Suprapubic skin (tissue), 4 donors: ENCODE data around the gene CDH13.

ENCODE experiments used
- CTCF ChIP-seq, 2 donors: fragments of 200-600 bp in 1 of 2; fragments of 450-650 bp in 1 of 2; sonication (generic) in 1 of 2; IDR thresholded peaks; one replicate each; pipeline ENCODE4 v1.5.1; 2016 to 2019; ENCODE audit warnings: antibody characterized with exemption in 2 of 2, mild to moderate bottlenecking in 1 of 2, moderate library complexity in 1 of 2
- POLR2A ChIP-seq, 2 donors: fragments of 450-650 bp; IDR thresholded peaks; one replicate each; pipeline ENCODE4 v1.6.1; 2017; ENCODE audit warnings: antibody characterized with exemption in 2 of 2, mild to moderate bottlenecking in 2 of 2, moderate library complexity in 2 of 2
- POLR2AphosphoS5 ChIP-seq, 3 donors: sonication (generic); formaldehyde crosslinking; IDR thresholded peaks; one replicate each; pipeline ENCODE4 v1.6.1; 2017; ENCODE audit warnings: antibody characterized with exemption in 3 of 3

- TF ChIP-seq CTCF (IDR thresholded peaks at IDR 0.05): no peak
- no peak for TF ChIP-seq POLR2A (IDR thresholded peaks at IDR 0.05)
- TF ChIP-seq POLR2AphosphoS5 (IDR thresholded peaks at IDR 0.05): peak in 1 of 3 donors; percentile 4
Measured at GRCh38 chr16:83542491-83542890, 915.7 kb downstream of the CDH13 start.
